Heart left ventricle (tissue), 16 donors: Measurements from ENCODE around the gene SPEF2. TPM values are rescaled to one million over a fixed set of nuclear protein-coding genes. Genes with fewer than 3 reads are reported as not detected.

Source experiments
- ATAC-seq, 4 donors: fragments of 200-7000 bp; cut with Tn5 transposase; one replicate each; pipeline ENCODE4 v1.9.1; 2020 to 2022; ENCODE audit warnings: moderate library complexity in 4 of 4, mild to moderate bottlenecking in 3 of 4, moderate number of reproducible peaks in 1 of 4
- DNase-seq, 5 donors: peaks; one replicate each; pipeline ENCODE4 v3.0.0-alpha.2; 2020
- H3K27ac ChIP-seq, 12 donors: fragments of 200-600 bp; sonication (generic) in 4 of 12; one replicate each; pipeline versions ENCODE4 v1.5.0 to v1.8.0; 2016 to 2022; ENCODE audit warnings: mild to moderate bottlenecking in 2 of 12
- H3K27me3 ChIP-seq, 9 donors: fragments of 200-600 bp; sonication (generic) in 2 of 9; one replicate each; pipeline versions ENCODE4 v1.5.1 to v1.8.0; 2016 to 2022; ENCODE audit warnings: mild to moderate bottlenecking in 3 of 9
- H3K36me3 ChIP-seq, 9 donors: fragments of 200-600 bp; sonication (generic) in 2 of 9; one replicate each; pipeline versions ENCODE4 v1.5.0 to v1.8.0; 2018 to 2022; ENCODE audit warnings: mild to moderate bottlenecking in 2 of 9
- H3K4me1 ChIP-seq, 12 donors: fragments of 200-600 bp; sonication (generic) in 4 of 12; one replicate each; pipeline versions ENCODE4 v1.5.0 to v1.8.0; 2016 to 2022; ENCODE audit warnings: mild to moderate bottlenecking in 3 of 12
- H3K4me3 ChIP-seq, 12 donors: fragments of 200-600 bp; sonication (generic) in 4 of 12; one replicate each; pipeline versions ENCODE4 v1.5.0 to v1.8.0; 2017 to 2022; ENCODE audit warnings: mild to moderate bottlenecking in 9 of 12, moderate library complexity in 4 of 12
- H3K9me3 ChIP-seq, 12 donors: fragments of 200-600 bp; sonication (generic) in 4 of 12; one replicate each; pipeline versions ENCODE4 v1.5.0 to v1.8.0; 2016 to 2022; ENCODE audit warnings: mild to moderate bottlenecking in 1 of 12
- POLR2A ChIP-seq, 2 donors: fragments of 450-650 bp; IDR thresholded peaks; one replicate each; pipeline ENCODE4 v1.6.1; 2017; ENCODE audit warnings: antibody characterized with exemption in 2 of 2, mild to moderate bottlenecking in 2 of 2, moderate library complexity in 2 of 2
- WGBS, 4 donors: extraction: QIAGEN DNeasy Blood & Tissue Kit in 2 of 4; methylation state at CpG; one replicate each; pipeline versions ENCODE4 v1.1.5 to v1.1.7; 2013 to 2018; 5-methylcytosine and 5-hydroxymethylcytosine counted together
- intact Hi-C, 10 donors: fragments of 100-400 bp; cut with DNase I; formaldehyde crosslinking; loops; one replicate each; pipeline versions ENCODE4 v1.11.1 to v1.14.2; 2022
- polyA plus RNA-seq, 2 donors: library from polyadenylated mRNA; stranded (reverse); fragments of 200-250 nt; gene quantifications; one replicate each; pipeline ENCODE4 v1.2.3, GENCODE V29; 2013
- total RNA-seq, 9 donors: library from RNA; depleted of rRNA in 2 of 9; stranded (reverse); fragments of >200 nt in 2 of 9; fragmentation: NEBNext Ultra II Directional in 3 of 9; extraction: Animal tissue kit (Norgen Biotek cat#: 25700) in 3 of 9; gene quantifications; one replicate each; pipeline versions ENCODE4 v1.1.0 to v1.2.4, GENCODE V29; 2016 to 2023
- TF ChIP-seq, protein P1 (sequence below), 12 donors: fragments of 200-600 bp; sonication (generic) in 4 of 12; IDR thresholded peaks; one replicate each; pipeline versions ENCODE4 v1.5.0 to v1.8.0; 2018 to 2022; ENCODE audit warnings: antibody characterized with exemption in 12 of 12, mild to moderate bottlenecking in 5 of 12
- donor health status: ischemic (EF 13 %, LVEDD 7.1; RV severe dilation, severe dysfunction).
- donor health status: healthy with polysubstance abuse.
- donor health status: DM: no; HTN: yes; CAD: no.
- donor health status: DM: no; HTN: no; CAD: no.
- donor health status: ischemic (EF 25% LVEDD 6.9; RV normal size, moderate dysfunction).
- donor health status: ischemic (EF 25% LVEDD 5.7; RV mildly dilated, moderate dysfunction).
- donor health status: healthy.
- donor health status: DM: yes; HTN: yes; CAD: no.
- donor health status: ischemic (EF 35%, LVEDD 5.7; RV mildly dilated, moderate dysfunction).
- donor health status: nonischemic (EF 11% LVEDD 7.7; RV severe dilation, severe dysfunction).
- donor health status: DM: yes; HTN: yes; CAD: no.
- donor health status: PGD.
- donor health status: ischemic (EF 29% LVEDD 5.4; RV normal size, mild dysfunction).
- donor health status: nonischemic (EF 23%, LVEDD 6.1; RV moderate dilation, normal function).

SPEF2 gene
- total and polyA plus RNA-seq, 11 donors, result 0.46 to 4.1 (median 1.3) TPM

DNA sequence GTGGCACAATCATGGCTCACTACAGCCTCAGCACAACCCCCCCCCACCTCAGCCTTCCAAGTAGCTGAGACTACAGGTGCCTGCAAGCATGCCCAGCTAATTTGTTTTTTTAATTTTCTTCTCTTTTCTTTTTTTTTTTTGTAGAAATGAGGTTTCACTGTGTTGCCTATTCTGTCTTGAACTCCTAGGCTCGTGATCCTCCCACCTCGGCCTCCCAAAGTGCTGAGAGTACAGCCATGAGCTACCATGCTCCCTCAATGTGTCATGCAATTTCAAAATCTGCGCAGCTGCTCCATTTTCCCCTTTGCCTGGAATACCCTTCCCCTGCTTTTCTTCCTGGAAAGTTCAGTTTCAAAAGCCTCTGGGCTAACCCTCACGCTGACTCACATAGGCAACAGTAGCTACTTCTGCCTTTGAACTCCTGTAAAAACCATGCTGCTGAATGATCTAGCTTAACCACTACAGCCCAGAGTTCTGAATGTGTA lies 168.0 kb downstream of the SPEF2 start:
- Histone ChIP-seq H3K27ac (no peak overlapping the region), H3K9me3 (no peaks in the 10 kb centered on the region), H3K4me3 (no peak overlapping the region), H3K27me3 (no peaks in the 10 kb centered on the region), H3K4me1 (peaks cover 0 to 19% (median 7%) of the 10 kb centered on the region in 12 donors), H3K36me3 (no peaks in the 10 kb centered on the region)
- TF ChIP-seq, protein P1, sequence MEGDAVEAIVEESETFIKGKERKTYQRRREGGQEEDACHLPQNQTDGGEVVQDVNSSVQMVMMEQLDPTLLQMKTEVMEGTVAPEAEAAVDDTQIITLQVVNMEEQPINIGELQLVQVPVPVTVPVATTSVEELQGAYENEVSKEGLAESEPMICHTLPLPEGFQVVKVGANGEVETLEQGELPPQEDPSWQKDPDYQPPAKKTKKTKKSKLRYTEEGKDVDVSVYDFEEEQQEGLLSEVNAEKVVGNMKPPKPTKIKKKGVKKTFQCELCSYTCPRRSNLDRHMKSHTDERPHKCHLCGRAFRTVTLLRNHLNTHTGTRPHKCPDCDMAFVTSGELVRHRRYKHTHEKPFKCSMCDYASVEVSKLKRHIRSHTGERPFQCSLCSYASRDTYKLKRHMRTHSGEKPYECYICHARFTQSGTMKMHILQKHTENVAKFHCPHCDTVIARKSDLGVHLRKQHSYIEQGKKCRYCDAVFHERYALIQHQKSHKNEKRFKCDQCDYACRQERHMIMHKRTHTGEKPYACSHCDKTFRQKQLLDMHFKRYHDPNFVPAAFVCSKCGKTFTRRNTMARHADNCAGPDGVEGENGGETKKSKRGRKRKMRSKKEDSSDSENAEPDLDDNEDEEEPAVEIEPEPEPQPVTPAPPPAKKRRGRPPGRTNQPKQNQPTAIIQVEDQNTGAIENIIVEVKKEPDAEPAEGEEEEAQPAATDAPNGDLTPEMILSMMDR (IDR thresholded peaks at IDR 0.05), result no peak
- TF ChIP-seq POLR2A (IDR thresholded peaks at IDR 0.05), result no peak
- ATAC-seq (no peak), DNase-seq (no peak)
- 89 to 94% (median 93%) methylated on average over 4 of the region's 4 CpGs for WGBS, 4 donors
- intact Hi-C loops, result no loop called here

DNA sequence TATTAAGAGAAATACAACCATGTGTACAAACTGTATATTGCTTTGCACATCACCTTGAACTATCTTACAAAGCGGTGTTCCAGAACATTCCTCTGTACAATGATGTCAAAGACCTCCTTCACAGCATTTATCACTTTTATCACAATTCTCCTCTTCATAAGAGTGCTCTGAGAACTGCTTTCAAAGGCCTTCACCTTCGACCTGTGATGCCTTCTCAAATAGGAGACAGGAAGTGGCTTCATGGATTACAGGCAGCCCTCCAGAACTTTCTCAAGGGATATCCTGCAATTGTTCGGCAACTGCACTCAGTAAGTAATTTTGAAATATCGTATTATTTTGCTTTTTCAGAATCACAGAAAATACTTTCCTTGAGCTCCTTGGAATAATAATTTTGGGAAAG lies 171.1 kb downstream of the SPEF2 start:
- no peak for TF ChIP-seq POLR2A (IDR thresholded peaks at IDR 0.05)
- TF ChIP-seq, protein P1 (IDR thresholded peaks at IDR 0.05), result no peak
- peak overlapping the region in 10 of 12 donors; percentile 16 to 64 (median 40) for H3K27ac ChIP-seq
- no peaks in the 10 kb centered on the region for H3K36me3 ChIP-seq
- 55 to 71% (median 61%) methylated on average over 4 of the region's 4 CpGs for WGBS, 4 donors
- peak in 3 of 4 donors; percentile 29 to 76 (median 62) for ATAC-seq
- intact Hi-C loops, result no loop called here
- DNase-seq, result peak in 2 of 5 donors; percentile 19 to 24
- peaks cover 0 to 9% (median 0%) of the 10 kb centered on the region in 12 donors for H3K4me1 ChIP-seq
- H3K4me3 ChIP-seq, result no peak overlapping the region
- no peaks in the 10 kb centered on the region for H3K27me3 ChIP-seq
- H3K9me3 ChIP-seq, result no peaks in the 10 kb centered on the region

DNA sequence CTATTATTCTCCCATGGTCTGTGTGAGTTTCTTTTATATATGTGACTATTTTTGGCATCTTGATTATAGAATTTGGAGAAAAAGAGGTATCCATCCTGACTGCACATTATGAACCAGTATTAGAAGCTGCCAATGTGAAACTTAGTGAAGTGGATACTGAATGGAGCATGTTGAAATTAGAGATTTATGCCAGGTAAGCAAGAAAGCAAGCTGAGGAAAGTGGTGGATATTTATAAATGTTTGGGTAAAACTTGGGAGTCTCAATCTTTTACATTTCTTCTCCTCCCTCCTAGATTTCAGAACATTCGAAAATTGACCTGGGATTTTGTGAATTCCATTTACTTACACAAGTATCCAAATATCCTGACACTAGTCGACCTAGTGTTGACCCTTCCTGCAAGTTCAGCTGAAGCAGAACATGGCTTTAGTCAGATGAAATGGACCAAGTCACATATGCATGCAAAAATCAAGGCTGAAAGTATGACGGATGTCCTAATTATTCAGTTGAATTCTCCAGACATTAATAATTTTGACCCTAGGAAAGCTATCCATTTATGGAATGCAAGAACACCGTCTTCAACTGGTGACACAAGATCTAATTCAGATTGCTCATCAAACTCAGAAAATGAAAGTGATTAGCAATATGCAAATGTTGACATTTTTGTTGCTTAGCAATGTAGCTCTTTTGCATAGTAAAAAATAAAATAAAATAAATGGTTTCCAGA lies 172.2 kb downstream of the SPEF2 start:
- no peak for DNase-seq
- ATAC-seq, result no peak

DNA sequence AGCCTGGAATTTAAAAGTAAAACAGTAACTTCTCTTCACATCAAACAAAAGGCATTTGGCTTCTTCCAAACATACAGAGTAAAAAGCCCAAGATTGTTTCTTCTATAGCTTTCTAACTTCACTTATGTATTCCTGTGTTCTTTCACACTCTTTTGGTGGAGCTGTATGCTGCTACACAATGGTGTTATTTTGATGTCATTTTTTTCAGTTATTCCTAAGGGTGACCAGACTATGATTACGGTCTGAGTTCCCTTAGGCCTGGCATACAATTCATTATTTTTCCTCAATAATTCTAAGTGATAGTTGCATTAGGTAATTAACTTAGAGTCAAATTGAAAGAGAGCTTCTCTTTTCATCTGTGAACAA lies 172.8 kb downstream of the SPEF2 start:
- Histone ChIP-seq H3K4me1 (peaks cover 0 to 9% (median 0%) of the 10 kb centered on the region in 12 donors), H3K27me3 (no peaks in the 10 kb centered on the region), H3K9me3 (no peaks in the 10 kb centered on the region), H3K4me3 (no peak overlapping the region), H3K36me3 (no peaks in the 10 kb centered on the region), H3K27ac (no peak overlapping the region)
- DNase-seq, result no peak
- intact Hi-C loops, result no loop called here
- no peak for TF ChIP-seq POLR2A (IDR thresholded peaks at IDR 0.05)
- TF ChIP-seq, protein P1 (IDR thresholded peaks at IDR 0.05), result no peak
- WGBS, 4 donors, result 83 to 94% (median 92%) methylated on average over 1 of the region's 1 CpG
- no peak for ATAC-seq

More for the DNA sequence above, 172.2 kb downstream of the SPEF2 start:
- Histone ChIP-seq H3K4me1 (peaks cover 0 to 9% (median 0%) of the 10 kb centered on the region in 12 donors), H3K27me3 (no peaks in the 10 kb centered on the region), H3K27ac (peak overlapping the region in 8 of 12 donors; percentile 23 to 64 (median 49)), H3K4me3 (no peak overlapping the region), H3K36me3 (no peaks in the 10 kb centered on the region), H3K9me3 (no peaks in the 10 kb centered on the region)
- WGBS, 4 donors, result 76 to 87% (median 79%) methylated on average over 4 of the region's 4 CpGs
- intact Hi-C loops, result no loop called here
- no peak for TF ChIP-seq POLR2A (IDR thresholded peaks at IDR 0.05)
- TF ChIP-seq, protein P1 (IDR thresholded peaks at IDR 0.05), result no peak
